Progenitor cell of endocrine pancreas (in vitro differentiated cells): Measurements from ENCODE around the gene ZNF579. TPM values are rescaled to one million over a fixed set of nuclear protein-coding genes. Genes with fewer than 3 reads are reported as not detected.

Source experiments
- DNase-seq: peaks from one replicate; pipeline ENCODE4 v3.0.0; 2021; ENCODE audit warnings: low spot score; ENCODE audit not compliant: unreplicated experiment
- H3K27ac Mint-ChIP-seq: 2 replicates; pipeline ENCODE4 v1.8.0; 2021; ENCODE audit warnings: mild to moderate bottlenecking, moderate library complexity, mixed read lengths
- H3K27me3 Mint-ChIP-seq: 2 replicates; pipeline ENCODE4 v1.8.0; 2021; ENCODE audit warnings: mixed read lengths
- H3K36me3 Mint-ChIP-seq: 2 replicates; pipeline ENCODE4 v1.8.0; 2022; ENCODE audit warnings: mixed read lengths; ENCODE audit not compliant: insufficient read depth
- H3K4me1 Mint-ChIP-seq: 2 replicates; pipeline ENCODE4 v1.8.0; 2021; ENCODE audit warnings: low read depth, mixed read lengths
- H3K4me3 Mint-ChIP-seq: 2 replicates; pipeline ENCODE4 v1.8.0; 2021; ENCODE audit warnings: low read depth, mild to moderate bottlenecking, moderate library complexity, mixed read lengths
- H3K9me3 Mint-ChIP-seq: 2 replicates; pipeline ENCODE4 v1.8.0; 2021; ENCODE audit warnings: low read depth, mixed read lengths
- CTCF ChIP-seq: fragments of 200-600 bp; sonication (generic); IDR thresholded peaks from one replicate; pipeline ENCODE4 v1.5.0; 2021; ENCODE audit warnings: antibody characterized with exemption, mild to moderate bottlenecking; ENCODE audit not compliant: unreplicated experiment
- total RNA-seq: library from RNA; stranded (reverse); gene quantifications from 2 replicates; pipeline ENCODE4 v1.2.1, GENCODE V29; 2021

ZNF579 gene
- total RNA-seq, 1 donor from 2014 or later, result 29.1 TPM

DNA sequence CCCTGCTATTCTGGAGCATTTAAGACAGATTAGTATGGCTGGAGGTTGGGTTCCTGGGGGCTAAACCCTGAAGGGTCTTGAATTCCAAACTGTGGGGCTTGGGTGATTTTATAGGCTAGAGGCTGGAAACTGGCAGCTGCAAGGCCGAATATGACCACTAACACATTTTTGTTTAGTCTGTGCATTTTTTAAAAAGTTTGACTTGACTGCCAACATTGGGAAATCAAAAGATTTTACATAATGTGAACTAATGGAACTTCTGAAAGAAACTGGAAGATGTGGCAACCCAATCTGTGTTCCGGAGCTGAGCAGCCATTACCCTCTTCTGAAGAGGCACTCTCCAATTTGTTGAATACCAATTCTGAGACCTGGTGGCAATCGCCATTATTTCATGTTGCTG is 38.6 kb upstream of the ZNF579 start:
- Mint-ChIP-seq H3K9me3 (no peaks in the 10 kb centered on the region), H3K36me3 (peaks cover 12% of the 10 kb centered on the region), H3K27me3 (no peaks in the 10 kb centered on the region), H3K27ac (no peak overlapping the region), H3K4me3 (no peak overlapping the region), H3K4me1 (peaks cover 4% of the 10 kb centered on the region)
- DNase-seq, result no peak
- TF ChIP-seq CTCF, result no peak

- H3K4me3 Mint-ChIP-seq, result no peak overlapping the region
- no peaks in the 10 kb centered on the region for H3K27me3 Mint-ChIP-seq
- no peak for DNase-seq
- peaks cover 9% of the 10 kb centered on the region for H3K36me3 Mint-ChIP-seq
- no peaks in the 10 kb centered on the region for H3K9me3 Mint-ChIP-seq
- no peaks in the 10 kb centered on the region for H3K4me1 Mint-ChIP-seq
- TF ChIP-seq CTCF, result no peak
- H3K27ac Mint-ChIP-seq, result no peak overlapping the region
Observed at GRCh38 chr19:55618426-55618825, 37.8 kb upstream of the ZNF579 start.

DNA sequence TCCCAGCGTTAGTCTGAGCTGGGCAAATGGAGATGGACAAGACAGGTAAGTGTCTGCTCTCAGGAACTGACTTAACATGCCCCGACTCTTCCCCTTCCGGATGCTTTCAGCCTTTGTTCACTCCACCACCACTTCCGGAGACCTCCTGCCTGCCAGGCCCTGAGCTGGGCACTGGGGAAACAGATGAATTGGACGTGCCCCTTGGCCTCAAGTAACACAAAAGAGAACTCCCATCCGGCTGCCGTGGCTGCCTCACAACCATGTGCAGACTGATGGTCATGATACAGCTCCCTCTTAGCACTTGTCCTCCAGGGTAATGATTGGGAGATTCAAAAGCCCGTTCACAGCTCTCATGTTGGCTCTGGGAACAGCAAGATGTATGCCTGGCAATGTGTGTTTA is 36.8 kb upstream of the ZNF579 start:
- no peak overlapping the region for H3K27ac Mint-ChIP-seq
- H3K4me1 Mint-ChIP-seq, result no peaks in the 10 kb centered on the region
- H3K27me3 Mint-ChIP-seq, result no peaks in the 10 kb centered on the region
- no peaks in the 10 kb centered on the region for H3K9me3 Mint-ChIP-seq
- peaks cover 14% of the 10 kb centered on the region for H3K36me3 Mint-ChIP-seq
- no peak overlapping the region for H3K4me3 Mint-ChIP-seq
- DNase-seq, result no peak
- TF ChIP-seq CTCF, result no peak

DNA sequence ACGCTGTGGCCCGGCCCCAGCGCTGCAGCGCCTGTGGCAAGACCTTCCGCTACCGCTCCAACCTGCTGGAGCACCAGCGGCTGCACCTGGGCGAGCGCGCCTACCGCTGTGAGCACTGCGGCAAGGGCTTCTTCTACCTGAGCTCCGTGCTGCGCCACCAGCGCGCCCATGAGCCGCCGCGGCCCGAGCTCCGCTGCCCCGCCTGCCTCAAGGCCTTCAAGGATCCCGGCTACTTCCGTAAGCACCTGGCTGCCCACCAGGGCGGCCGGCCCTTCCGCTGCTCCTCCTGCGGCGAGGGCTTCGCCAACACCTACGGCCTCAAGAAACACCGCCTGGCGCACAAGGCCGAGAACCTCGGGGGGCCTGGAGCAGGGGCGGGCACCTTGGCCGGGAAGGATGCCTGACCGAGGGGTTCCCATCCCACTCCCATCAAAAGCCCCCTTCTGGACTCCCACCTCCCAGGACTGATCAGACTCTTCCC is 35.8 kb upstream of the ZNF579 start:
- H3K27ac Mint-ChIP-seq, result no peak overlapping the region
- no peaks in the 10 kb centered on the region for H3K9me3 Mint-ChIP-seq
- no peak for DNase-seq
- H3K4me3 Mint-ChIP-seq, result no peak overlapping the region
- no peaks in the 10 kb centered on the region for H3K4me1 Mint-ChIP-seq
- H3K36me3 Mint-ChIP-seq, result peaks cover 14% of the 10 kb centered on the region
- H3K27me3 Mint-ChIP-seq, result no peaks in the 10 kb centered on the region
- no peak for TF ChIP-seq CTCF

- Mint-ChIP-seq H3K27me3 (no peaks in the 10 kb centered on the region), H3K4me3 (no peak overlapping the region), H3K27ac (no peak overlapping the region), H3K9me3 (no peaks in the 10 kb centered on the region), H3K4me1 (no peaks in the 10 kb centered on the region), H3K36me3 (peaks cover 15% of the 10 kb centered on the region)
- DNase-seq, result no peak
- no peak for TF ChIP-seq CTCF
Observed at GRCh38 chr19:55615543-55616394, 35.1 kb upstream of the ZNF579 start.
